Measurements from ENCODE around the gene TPCN2.

The TPCN2 gene

GRCh38 chr11:69027704-69028372, 20.9 kb upstream of the TPCN2 start:
- TF ChIP-seq CTCF (IDR thresholded peaks at IDR 0.05; ENCODE audit: low read depth, low read length): no peak
- in situ Hi-C loops (cut with HindIII; ENCODE audit: low sequenced_read_pairs): no loop called here
- H3K4me3 ChIP-seq (ENCODE audit: low read depth, low read length): no peak overlapping the region
- DNase-seq (ENCODE audit: low read depth, low spot score): no peak

DNA sequence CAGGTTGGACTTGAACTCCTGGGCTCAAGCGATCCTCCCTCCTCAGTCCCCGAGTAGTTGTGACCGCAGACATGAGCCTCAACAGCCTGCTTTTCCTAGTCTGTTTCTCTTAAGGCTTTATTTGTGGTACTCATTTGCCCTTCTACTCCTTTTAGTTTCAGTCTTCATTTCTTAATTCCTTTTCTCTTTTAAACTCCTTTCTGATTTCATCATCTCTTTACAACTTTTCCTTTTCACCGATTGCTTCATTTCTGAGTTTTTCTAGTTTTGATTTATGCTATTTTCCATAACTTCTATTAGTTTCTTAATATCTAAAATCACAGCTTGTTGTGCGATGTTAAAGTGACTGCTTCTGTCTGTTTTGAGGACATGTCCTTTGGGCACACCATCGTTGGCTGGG, 18.4 kb upstream of the TPCN2 start:
- DNase-seq (ENCODE audit: low read depth, low spot score): no peak
- in situ Hi-C loops (cut with HindIII; ENCODE audit: low sequenced_read_pairs): no loop called here
- H3K4me3 ChIP-seq (ENCODE audit: low read depth, low read length): no peak overlapping the region
- no peak for TF ChIP-seq CTCF (IDR thresholded peaks at IDR 0.05; ENCODE audit: low read depth, low read length)

GRCh38 chr11:69032833-69033232, 15.9 kb upstream of the TPCN2 start:
- in situ Hi-C loops (cut with HindIII; ENCODE audit: low sequenced_read_pairs): no loop called here
- DNase-seq (ENCODE audit: low read depth, low spot score): no peak
- H3K4me3 ChIP-seq (ENCODE audit: low read depth, low read length): no peak overlapping the region
- TF ChIP-seq CTCF (IDR thresholded peaks at IDR 0.05; ENCODE audit: low read depth, low read length): no peak

DNA sequence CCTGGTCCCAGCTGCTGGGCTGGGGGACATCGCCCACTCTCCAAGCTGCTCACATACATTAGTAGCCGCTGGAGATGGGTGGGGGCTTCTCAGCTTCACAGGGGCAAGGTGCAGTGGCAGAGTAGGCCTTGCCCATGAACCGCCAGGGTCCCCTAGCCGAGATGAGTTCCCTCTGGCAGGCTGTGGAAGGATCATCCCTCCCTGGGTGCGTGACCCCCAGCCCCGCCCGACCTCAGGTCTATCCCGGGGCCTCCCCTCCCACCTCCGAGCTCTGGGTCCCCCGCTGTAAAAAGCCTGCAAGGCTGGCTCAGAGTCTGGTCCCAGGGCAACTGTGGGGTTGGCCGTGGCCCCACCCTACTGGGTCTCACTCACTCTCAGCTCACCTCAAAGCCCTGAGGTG, 15.3 kb upstream of the TPCN2 start:
- no peak for TF ChIP-seq CTCF (IDR thresholded peaks at IDR 0.05; ENCODE audit: low read depth, low read length)
- in situ Hi-C loops (cut with HindIII; ENCODE audit: low sequenced_read_pairs): no loop called here
- no peak overlapping the region for H3K4me3 ChIP-seq (ENCODE audit: low read depth, low read length)
- no peak for DNase-seq (ENCODE audit: low read depth, low spot score)

DNA sequence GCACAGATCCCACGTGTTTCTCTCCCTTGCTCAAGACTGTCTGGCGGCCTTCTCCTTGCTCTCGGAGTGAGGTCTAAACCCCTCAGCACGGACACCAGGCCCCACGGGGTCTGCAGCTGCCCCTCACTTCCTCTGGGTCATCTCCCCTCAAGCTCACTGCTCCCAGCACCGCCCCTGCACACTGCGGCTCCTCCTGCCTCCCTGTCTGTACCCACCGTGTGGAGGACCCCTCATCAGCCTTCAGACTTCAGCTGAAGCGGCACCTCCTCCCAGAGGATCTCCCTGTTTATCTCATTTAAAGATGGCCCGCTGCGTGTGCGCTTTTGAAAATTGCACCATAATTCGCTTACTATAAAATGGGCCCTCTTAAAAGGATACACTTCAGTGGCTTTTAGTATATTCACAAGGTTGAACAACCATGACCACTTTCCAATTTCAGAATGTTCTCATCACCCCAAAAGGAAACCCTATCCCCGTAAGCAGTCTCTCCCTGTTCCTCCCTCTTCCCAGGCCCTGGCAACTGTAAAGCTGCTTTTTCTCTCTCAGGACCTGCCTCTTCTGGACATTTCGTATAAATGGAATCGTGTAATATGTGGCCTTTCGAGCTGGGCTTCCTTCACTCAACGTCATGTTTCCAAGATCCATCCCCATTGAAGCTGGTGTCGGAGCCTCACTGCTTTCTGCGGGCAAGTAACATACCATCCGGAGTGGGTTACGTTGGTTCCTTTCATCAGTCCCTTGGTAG, 14.4 kb upstream of the TPCN2 start:
- no peak for TF ChIP-seq CTCF (IDR thresholded peaks at IDR 0.05; ENCODE audit: low read depth, low read length)
- H3K4me3 ChIP-seq (ENCODE audit: low read depth, low read length): no peak overlapping the region
- DNase-seq (ENCODE audit: low read depth, low spot score): no peak
- in situ Hi-C loops (cut with HindIII; ENCODE audit: low sequenced_read_pairs): no loop called here

DNA sequence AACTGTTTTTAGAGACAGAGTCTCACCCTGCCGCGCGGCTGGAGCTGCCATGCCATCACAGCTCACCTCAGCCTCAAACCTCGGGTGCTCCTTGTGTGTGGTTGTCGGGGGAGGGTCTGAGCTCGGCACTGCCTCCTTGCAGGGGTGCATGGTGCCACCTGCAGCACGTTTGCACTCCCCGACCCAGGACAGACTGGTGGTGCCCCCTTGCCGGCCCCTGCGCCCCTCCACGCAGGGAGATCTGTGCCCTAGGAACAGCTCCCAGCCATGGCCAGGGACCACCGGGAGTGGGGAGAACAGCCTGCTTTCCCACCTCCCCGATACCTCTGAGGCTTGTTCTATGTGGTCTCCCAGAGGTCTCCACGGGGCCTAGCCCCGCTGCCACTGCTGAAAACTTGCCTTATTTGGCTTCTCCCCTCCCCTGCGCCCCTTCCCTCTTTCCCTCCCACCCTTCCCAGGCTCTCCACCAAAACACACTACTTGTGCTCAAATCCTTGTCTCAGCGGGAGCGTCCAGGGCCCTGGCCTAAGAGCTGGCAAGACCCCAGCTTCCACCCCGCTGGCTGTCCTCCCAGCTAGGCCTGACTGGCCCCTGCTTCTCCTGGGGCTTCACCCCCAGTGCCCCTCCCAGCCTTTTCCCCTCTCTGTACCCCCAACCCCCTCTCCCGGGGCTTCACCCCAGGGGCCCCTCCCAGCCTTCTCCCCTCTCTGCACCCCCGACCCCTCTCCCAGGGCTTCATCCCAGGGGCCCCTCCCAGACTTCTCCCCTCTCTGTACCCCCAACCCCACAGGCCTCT, 13.4 kb upstream of the TPCN2 start:
- H3K4me3 ChIP-seq (ENCODE audit: low read depth, low read length): no peak overlapping the region
- no peak for DNase-seq (ENCODE audit: low read depth, low spot score)
- no peak for TF ChIP-seq CTCF (IDR thresholded peaks at IDR 0.05; ENCODE audit: low read depth, low read length)
- in situ Hi-C loops (cut with HindIII; ENCODE audit: low sequenced_read_pairs): no loop called here

Measured in astrocyte of the spinal cord (primary cell).